RWPE2 (cell line): Measurements from ENCODE around the gene ACOT12.

Experiments used
- ATAC-seq: fragments of 200-7000 bp; cut with Tn5 transposase; 3 replicates; pipeline ENCODE4 v1.9.1; 2021; ENCODE audit warnings: low read depth
- DNase-seq: peaks from one replicate; pipeline ENCODE4 v3.0.0-alpha.2; 2020; ENCODE audit warnings: low spot score
- H3K27ac ChIP-seq: fragments of 450-650 bp; 2 replicates; pipeline ENCODE4 v1.5.1; 2017; ENCODE audit warnings: mild to moderate bottlenecking; ENCODE audit not compliant: poor library complexity, severe bottlenecking
- H3K27me3 ChIP-seq: fragments of 250-450 bp; sonication (Bioruptor Pico); 2 replicates; pipeline ENCODE4 v1.5.1; 2021; ENCODE audit warnings: mild to moderate bottlenecking, moderate library complexity; ENCODE audit not compliant: insufficient read depth, poor library complexity, severe bottlenecking
- H3K36me3 ChIP-seq: fragments of 250-450 bp; sonication (Bioruptor Pico); 2 replicates; pipeline ENCODE4 v1.5.1; 2020; ENCODE audit warnings: low read depth, mild to moderate bottlenecking, moderate library complexity
- H3K4me1 ChIP-seq: fragments of 250-450 bp; sonication (Bioruptor Pico); 2 replicates; pipeline ENCODE4 v1.5.1; 2021; ENCODE audit warnings: mild to moderate bottlenecking, moderate library complexity; ENCODE audit not compliant: insufficient read depth, poor library complexity, severe bottlenecking
- H3K4me3 ChIP-seq: fragments of 250-450 bp; sonication (Bioruptor Pico); 2 replicates; pipeline ENCODE4 v1.5.1; 2021; ENCODE audit warnings: mild to moderate bottlenecking, moderate library complexity; ENCODE audit not compliant: severe bottlenecking
- H3K9me3 ChIP-seq: fragments of 250-450 bp; sonication (Bioruptor Pico); 2 replicates; pipeline ENCODE4 v1.5.1; 2021; ENCODE audit warnings: mild to moderate bottlenecking, moderate library complexity; ENCODE audit not compliant: severe bottlenecking
- TF ChIP-seq, protein P1 (sequence below): fragments of 450-650 bp; IDR thresholded peaks from one replicate; pipeline ENCODE4 v1.5.1; 2017; ENCODE audit warnings: mild to moderate bottlenecking, moderate library complexity; ENCODE audit not compliant: poor library complexity, severe bottlenecking

Gene ACOT12

DNA sequence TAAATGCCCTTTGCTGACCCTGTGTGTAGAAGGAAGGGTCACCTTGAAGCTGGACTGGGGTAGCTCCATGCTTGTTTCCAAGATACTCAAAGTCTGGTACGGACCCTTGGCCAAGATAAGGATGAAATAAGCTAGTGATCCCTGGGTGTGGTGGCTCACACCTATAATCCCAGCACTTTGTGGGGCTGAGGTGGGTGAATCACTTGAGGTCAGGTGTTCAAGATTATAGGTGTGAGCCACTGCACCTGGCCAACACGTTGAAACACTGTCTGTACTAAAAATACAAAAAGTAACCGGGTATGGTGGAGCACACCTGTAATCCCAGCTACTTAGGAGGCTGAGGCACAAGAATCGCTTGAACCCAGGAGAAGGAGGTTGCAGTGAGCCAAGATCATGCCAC, 33.3 kb downstream of the ACOT12 start:
- H3K36me3 ChIP-seq = no peaks in the 10 kb centered on the region
- ATAC-seq (no peak), DNase-seq (no peak)
- H3K27me3 ChIP-seq = no peaks in the 10 kb centered on the region
- no peak overlapping the region for H3K4me3 ChIP-seq
- no peak overlapping the region for H3K27ac ChIP-seq
- TF ChIP-seq, protein P1, sequence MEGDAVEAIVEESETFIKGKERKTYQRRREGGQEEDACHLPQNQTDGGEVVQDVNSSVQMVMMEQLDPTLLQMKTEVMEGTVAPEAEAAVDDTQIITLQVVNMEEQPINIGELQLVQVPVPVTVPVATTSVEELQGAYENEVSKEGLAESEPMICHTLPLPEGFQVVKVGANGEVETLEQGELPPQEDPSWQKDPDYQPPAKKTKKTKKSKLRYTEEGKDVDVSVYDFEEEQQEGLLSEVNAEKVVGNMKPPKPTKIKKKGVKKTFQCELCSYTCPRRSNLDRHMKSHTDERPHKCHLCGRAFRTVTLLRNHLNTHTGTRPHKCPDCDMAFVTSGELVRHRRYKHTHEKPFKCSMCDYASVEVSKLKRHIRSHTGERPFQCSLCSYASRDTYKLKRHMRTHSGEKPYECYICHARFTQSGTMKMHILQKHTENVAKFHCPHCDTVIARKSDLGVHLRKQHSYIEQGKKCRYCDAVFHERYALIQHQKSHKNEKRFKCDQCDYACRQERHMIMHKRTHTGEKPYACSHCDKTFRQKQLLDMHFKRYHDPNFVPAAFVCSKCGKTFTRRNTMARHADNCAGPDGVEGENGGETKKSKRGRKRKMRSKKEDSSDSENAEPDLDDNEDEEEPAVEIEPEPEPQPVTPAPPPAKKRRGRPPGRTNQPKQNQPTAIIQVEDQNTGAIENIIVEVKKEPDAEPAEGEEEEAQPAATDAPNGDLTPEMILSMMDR = no peak
- no peaks in the 10 kb centered on the region for H3K4me1 ChIP-seq
- no peaks in the 10 kb centered on the region for H3K9me3 ChIP-seq

DNA sequence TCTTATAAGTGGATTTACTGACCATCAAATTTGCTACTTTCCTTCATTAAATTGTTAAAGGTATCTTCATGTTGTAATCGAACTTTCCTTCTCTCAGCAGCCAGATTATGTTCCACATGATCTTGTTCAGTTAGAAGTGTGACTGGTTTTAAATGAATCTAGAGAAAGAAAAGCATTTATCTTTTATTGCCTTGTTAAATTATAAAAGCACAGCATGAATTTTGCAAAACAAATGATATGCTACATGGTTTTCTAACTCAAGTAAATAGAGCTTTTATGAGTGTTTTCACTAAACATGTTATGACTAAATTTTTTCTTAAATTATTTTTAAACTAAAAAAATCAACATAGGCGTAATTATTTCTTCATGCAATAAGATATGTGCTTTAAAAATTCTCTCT, 34.1 kb downstream of the ACOT12 start:
- ATAC-seq (no peak), DNase-seq (no peak)
- Histone ChIP-seq H3K27me3 (no peaks in the 10 kb centered on the region), H3K4me1 (no peaks in the 10 kb centered on the region), H3K4me3 (no peak overlapping the region), H3K36me3 (no peaks in the 10 kb centered on the region), H3K9me3 (no peaks in the 10 kb centered on the region), H3K27ac (no peak overlapping the region)
- TF ChIP-seq, protein P1 = no peak

DNA sequence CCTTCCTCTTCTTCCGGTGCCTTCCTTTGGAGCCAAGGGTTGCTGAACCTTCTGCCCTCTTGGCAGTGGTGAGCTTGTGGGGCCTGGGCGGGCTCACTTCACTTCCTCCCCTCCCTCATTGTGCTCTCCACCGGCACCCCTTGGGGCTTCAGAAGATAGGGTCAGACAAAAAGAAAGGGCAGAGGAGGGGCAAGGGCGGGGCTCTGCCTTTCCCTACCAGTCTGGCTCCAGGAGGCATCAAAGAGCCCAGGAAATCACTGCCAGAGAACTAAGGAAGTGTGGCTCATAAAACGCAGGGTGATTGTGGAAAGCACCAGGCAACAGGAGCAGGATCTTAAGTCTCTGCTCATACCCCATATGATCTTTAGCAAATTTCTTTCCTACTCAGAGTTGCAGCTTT, 34.8 kb downstream of the ACOT12 start:
- no peaks in the 10 kb centered on the region for H3K4me1 ChIP-seq
- H3K36me3 ChIP-seq = no peaks in the 10 kb centered on the region
- no peak overlapping the region for H3K4me3 ChIP-seq
- H3K9me3 ChIP-seq = no peaks in the 10 kb centered on the region
- TF ChIP-seq, protein P1 = no peak
- no peaks in the 10 kb centered on the region for H3K27me3 ChIP-seq
- ATAC-seq (no peak; the same call in 2 of the 3 replicates), DNase-seq (no peak)
- no peak overlapping the region for H3K27ac ChIP-seq

DNA sequence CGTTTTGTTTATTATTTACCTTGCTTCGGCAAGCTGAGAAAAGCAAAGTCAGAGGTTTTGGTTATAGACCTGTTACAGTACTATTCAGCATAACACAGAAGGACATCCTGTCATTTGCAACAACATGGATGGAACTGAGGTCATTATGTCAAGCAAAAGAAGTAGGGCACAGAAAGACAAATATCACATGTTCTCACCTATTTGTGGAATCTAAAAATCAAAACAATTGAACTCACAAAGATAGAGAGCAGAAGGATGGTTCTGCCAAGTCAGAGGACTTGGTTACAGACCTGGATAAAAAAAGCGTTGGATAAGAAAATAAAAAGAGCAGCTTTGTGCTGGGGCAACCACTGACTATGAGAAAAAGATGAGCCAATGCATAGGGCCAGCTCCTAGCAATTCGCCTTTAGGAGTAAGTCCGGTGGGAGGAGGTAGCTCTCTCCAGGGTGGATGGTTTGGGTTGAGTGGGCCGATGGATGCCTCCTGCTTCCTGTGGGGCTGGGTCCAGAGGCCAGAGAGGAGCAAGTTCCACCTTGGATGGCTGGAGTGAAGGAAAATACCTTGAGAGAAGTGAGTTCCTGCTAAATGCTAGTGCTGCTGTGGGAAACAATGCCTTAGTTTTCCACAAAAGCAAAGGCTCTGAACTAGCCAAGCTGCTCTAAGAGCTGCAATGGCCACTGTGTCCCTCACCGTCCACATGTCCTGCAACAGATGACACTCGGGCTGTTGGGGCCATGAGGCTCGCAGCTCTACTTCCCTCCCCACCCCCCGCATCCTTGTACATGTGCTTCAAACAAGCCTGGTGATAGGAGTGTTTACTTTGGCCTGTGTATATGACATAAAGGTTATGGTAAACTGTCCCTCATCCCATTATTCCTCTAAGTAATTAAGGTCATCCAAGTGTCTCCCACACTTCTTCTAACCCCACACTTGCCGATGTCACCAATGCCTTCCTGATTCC, 38.4 kb downstream of the ACOT12 start:
- Histone ChIP-seq H3K27me3 (no peaks in the 10 kb centered on the region), H3K4me3 (no peak overlapping the region), H3K27ac (no peak overlapping the region), H3K9me3 (no peaks in the 10 kb centered on the region), H3K36me3 (no peaks in the 10 kb centered on the region), H3K4me1 (no peaks in the 10 kb centered on the region)
- ATAC-seq = no peak
- TF ChIP-seq, protein P1 = no peak
- no peak for DNase-seq

DNA sequence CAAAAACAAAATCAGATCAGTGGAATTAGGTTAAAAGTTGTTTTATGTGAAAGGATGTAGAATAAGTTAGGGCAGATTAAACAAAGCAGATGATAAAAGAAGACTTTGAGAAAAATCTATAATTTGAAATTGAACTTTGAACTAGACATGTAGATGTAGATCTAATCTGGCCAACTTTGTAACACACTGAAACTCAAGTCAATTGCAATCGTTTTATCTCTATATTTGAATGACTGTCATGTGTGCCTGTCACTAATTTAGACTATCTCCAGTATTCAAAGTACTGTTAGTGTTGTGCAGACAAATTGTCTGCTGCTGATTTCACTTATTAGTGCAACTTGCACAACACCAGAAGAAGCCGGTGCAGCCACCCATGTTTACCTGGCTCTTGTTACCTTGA, 39.8 kb downstream of the ACOT12 start:
- TF ChIP-seq, protein P1 = no peak
- Histone ChIP-seq H3K4me3 (no peak overlapping the region), H3K27ac (no peak overlapping the region), H3K27me3 (no peaks in the 10 kb centered on the region), H3K4me1 (no peaks in the 10 kb centered on the region), H3K9me3 (no peaks in the 10 kb centered on the region), H3K36me3 (no peaks in the 10 kb centered on the region)
- no peak for ATAC-seq
- no peak for DNase-seq
